ENCODE measurements around the gene CD3E.

CD3E gene

DNA sequence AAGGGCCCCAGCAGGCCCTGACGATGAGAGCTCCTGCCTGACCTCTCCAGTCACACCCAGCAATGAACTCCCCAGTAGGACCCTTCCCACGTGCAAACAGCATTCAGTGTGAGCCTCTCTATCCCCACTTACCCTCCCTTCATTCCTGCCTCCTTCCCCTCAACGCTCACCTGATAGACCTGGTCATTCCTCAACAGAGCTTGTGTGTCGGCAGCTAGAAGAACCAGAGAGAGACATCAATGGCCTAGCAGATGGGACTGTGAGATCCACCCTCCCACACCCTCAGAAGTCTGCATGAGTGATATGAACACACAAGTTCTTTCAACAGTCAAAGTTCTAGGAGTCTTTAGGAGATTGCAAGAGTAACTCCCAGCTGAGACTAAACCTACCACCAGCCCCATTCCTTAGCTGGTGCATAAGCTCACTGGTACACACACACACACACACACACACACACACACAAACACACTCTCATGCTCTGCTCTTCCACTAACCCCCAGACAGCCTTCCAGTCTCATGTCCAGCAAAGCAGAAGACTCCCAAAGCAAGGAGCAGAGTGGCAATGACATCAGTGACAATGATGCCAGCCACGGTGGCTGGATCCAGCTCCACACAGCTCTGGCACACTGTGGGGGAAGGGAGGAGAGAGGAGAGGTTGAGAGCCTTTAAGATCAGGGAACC, 34.9 kb downstream of the CD3E start:
- Histone ChIP-seq H3K4me1 (ENCODE audit: control insufficient read depth, insufficient read depth, low read length) (no peaks in the 10 kb centered on the region), H3K27ac (ENCODE audit: extremely low read depth, low read depth, low read length) (no peak overlapping the region), H3K9me3 (ENCODE audit: control insufficient read depth, insufficient read depth, low read depth, low read length) (no peaks in the 10 kb centered on the region), H3K36me3 (ENCODE audit: control insufficient read depth in 2 of 2, insufficient read depth in 1 of 2, low read length in 2 of 2) (no peaks in the 10 kb centered on the region), H3K4me3 (ENCODE audit: low read depth, low read length) (no peak overlapping the region)
- ChIA-PET POLR2A (interaction anchor here (0.7 kb wide), 1 partner anchor 234 kb away, joined by 3 read pairs; no protein-coding TSS in a partner anchor), CTCF (interaction anchor here (0.5 to 1.5 kb wide), 2 partner anchors 14 to 149 kb away, joined by 3 read pairs; no protein-coding TSS in a partner anchor)
- TF ChIP-seq, protein P1, sequence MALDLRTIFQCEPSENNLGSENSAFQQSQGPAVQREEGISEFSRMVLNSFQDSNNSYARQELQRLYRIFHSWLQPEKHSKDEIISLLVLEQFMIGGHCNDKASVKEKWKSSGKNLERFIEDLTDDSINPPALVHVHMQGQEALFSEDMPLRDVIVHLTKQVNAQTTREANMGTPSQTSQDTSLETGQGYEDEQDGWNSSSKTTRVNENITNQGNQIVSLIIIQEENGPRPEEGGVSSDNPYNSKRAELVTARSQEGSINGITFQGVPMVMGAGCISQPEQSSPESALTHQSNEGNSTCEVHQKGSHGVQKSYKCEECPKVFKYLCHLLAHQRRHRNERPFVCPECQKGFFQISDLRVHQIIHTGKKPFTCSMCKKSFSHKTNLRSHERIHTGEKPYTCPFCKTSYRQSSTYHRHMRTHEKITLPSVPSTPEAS (tag by site-specific recombination; IDR thresholded peaks at IDR 0.05): 0 out of 2 replicates have a peak, but pooled peaks have one; percentile 28
- TF ChIP-seq, protein P2, sequence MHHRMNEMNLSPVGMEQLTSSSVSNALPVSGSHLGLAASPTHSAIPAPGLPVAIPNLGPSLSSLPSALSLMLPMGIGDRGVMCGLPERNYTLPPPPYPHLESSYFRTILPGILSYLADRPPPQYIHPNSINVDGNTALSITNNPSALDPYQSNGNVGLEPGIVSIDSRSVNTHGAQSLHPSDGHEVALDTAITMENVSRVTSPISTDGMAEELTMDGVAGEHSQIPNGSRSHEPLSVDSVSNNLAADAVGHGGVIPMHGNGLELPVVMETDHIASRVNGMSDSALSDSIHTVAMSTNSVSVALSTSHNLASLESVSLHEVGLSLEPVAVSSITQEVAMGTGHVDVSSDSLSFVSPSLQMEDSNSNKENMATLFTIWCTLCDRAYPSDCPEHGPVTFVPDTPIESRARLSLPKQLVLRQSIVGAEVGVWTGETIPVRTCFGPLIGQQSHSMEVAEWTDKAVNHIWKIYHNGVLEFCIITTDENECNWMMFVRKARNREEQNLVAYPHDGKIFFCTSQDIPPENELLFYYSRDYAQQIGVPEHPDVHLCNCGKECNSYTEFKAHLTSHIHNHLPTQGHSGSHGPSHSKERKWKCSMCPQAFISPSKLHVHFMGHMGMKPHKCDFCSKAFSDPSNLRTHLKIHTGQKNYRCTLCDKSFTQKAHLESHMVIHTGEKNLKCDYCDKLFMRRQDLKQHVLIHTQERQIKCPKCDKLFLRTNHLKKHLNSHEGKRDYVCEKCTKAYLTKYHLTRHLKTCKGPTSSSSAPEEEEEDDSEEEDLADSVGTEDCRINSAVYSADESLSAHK (tag by site-specific recombination; IDR thresholded peaks at IDR 0.05): no peak

DNA sequence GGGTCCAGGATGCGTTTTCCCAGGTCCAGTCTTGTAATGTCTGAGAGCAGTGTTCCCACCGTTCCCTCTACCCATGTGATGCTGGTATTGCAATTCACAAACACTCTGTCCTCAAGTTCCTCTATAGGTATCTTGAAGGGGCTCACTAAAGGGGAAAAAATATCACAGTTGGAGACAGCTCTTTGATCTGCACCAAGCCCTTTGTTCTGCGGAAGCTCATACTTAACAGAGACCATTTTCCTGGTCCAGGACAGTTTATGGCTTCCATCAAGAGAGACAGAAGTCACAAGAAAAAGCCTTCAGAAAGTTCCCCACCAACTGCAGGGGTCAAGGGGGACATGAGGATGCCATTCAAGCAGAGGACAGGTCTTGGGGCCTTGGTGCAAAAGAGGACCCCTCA, 35.9 kb downstream of the CD3E start:
- ChIA-PET CTCF (interaction anchor here (1.0 kb wide), 1 partner anchor 142 kb away, joined by 4 read pairs; no protein-coding TSS in a partner anchor), POLR2A (no interaction called here)
- TF ChIP-seq ZNF777 (tag by site-specific recombination; IDR thresholded peaks at IDR 0.05; ENCODE audit: borderline replicate concordance) (no peak), ZNF514 (tag by site-specific recombination; IDR thresholded peaks at IDR 0.05) (no peak), ZNF19 (tag by site-specific recombination; IDR thresholded peaks at IDR 0.05; ENCODE audit: low read depth) (no peak), ZNF24 (tag by site-specific recombination; IDR thresholded peaks at IDR 0.05) (no peak), ZNF610 (tag by site-specific recombination; IDR thresholded peaks at IDR 0.05; ENCODE audit: borderline replicate concordance) (no peak), ZFP41 (tag by site-specific recombination; IDR thresholded peaks at IDR 0.05; ENCODE audit: borderline replicate concordance) (no peak), ZNF311 (tag by site-specific recombination; IDR thresholded peaks at IDR 0.05; ENCODE audit: borderline replicate concordance) (no peak), ZEB2 (tag by site-specific recombination; IDR thresholded peaks at IDR 0.05) (no peak), ZNF155 (tag by site-specific recombination; IDR thresholded peaks at IDR 0.05) (no peak), ZNF768 (tag by site-specific recombination; IDR thresholded peaks at IDR 0.05) (no peak), OSR2 (tag by site-specific recombination; IDR thresholded peaks at IDR 0.05) (no peak), HOXD13 (CRISPR knock-in tag; IDR thresholded peaks at IDR 0.05; ENCODE audit: borderline replicate concordance) (no peak), GLIS1 (tag by site-specific recombination; IDR thresholded peaks at IDR 0.05) (no peak), ZNF785 (tag by site-specific recombination; IDR thresholded peaks at IDR 0.05) (no peak), ZNF248 (tag by site-specific recombination; IDR thresholded peaks at IDR 0.05) (no peak), ZNF16 (tag by site-specific recombination; IDR thresholded peaks at IDR 0.05; ENCODE audit: low read depth) (no peak)
- TF ChIP-seq, protein P3, sequence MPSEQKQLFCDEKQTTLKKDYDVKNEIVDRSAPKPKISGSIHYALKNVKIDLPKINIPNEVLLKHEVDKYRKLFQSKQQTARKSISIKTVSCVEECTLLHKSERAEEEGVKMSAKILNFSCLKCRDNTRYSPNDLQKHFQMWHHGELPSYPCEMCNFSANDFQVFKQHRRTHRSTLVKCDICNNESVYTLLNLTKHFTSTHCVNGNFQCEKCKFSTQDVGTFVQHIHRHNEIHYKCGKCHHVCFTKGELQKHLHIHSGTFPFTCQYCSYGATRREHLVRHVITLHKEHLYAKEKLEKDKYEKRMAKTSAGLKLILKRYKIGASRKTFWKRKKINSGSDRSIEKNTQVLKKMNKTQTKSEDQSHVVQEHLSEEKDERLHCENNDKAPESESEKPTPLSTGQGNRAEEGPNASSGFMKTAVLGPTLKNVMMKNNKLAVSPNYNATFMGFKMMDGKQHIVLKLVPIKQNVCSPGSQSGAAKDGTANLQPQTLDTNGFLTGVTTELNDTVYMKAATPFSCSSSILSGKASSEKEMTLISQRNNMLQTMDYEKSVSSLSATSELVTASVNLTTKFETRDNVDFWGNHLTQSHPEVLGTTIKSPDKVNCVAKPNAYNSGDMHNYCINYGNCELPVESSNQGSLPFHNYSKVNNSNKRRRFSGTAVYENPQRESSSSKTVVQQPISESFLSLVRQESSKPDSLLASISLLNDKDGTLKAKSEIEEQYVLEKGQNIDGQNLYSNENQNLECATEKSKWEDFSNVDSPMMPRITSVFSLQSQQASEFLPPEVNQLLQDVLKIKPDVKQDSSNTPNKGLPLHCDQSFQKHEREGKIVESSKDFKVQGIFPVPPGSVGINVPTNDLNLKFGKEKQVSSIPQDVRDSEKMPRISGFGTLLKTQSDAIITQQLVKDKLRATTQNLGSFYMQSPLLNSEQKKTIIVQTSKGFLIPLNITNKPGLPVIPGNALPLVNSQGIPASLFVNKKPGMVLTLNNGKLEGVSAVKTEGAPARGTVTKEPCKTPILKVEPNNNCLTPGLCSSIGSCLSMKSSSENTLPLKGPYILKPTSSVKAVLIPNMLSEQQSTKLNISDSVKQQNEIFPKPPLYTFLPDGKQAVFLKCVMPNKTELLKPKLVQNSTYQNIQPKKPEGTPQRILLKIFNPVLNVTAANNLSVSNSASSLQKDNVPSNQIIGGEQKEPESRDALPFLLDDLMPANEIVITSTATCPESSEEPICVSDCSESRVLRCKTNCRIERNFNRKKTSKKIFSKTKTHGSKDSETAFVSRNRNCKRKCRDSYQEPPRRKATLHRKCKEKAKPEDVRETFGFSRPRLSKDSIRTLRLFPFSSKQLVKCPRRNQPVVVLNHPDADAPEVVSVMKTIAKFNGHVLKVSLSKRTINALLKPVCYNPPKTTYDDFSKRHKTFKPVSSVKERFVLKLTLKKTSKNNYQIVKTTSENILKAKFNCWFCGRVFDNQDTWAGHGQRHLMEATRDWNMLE (tag by site-specific recombination; conservative IDR thresholded peaks at IDR 0.05; ENCODE audit: low read depth): no peak
- H3K9me3 ChIP-seq (ENCODE audit: control insufficient read depth, insufficient read depth, low read depth, low read length): no peaks in the 10 kb centered on the region
- no peaks in the 10 kb centered on the region for H3K36me3 ChIP-seq (ENCODE audit: control insufficient read depth in 2 of 2, insufficient read depth in 1 of 2, low read length in 2 of 2)
- H3K27ac ChIP-seq (ENCODE audit: extremely low read depth, low read depth, low read length): no peak overlapping the region
- no peak overlapping the region for H3K4me3 ChIP-seq (ENCODE audit: low read depth, low read length)
- no peaks in the 10 kb centered on the region for H3K4me1 ChIP-seq (ENCODE audit: control insufficient read depth, insufficient read depth, low read length)

Measured in HEK293 (cell line).